Nucleus accumbens (tissue), 56 donors: ENCODE results near the gene ASAH2.
A peak's percentile ranks its signal among the peaks of the same experiment; 100 is the strongest.
"Not testable (repeated sequence)": the region's sequence is repeated elsewhere in the genome, so short reads cannot be mapped to it uniquely, and the experiment has no call there.

Experiments used
- DNase-seq, 56 donors: peaks; one replicate each; lab custom pipeline; 2025; lab: John Stamatoyannopoulos, UW

The ASAH2 gene

GRCh38 chr10:50260791-50261281, 9.5 kb upstream of the ASAH2 start:
- no peak for DNase-seq

GRCh38 chr10:50254479-50254878, 3.2 kb upstream of the ASAH2 start:
- no peak for DNase-seq

- no peak for DNase-seq
These were observed 1.0 kb downstream of the ASAH2 start for GRCh38 chr10:50250096-50250854.

- no peak for DNase-seq
These were observed 2.7 kb downstream of the ASAH2 start for GRCh38 chr10:50248598-50248997.

- DNase-seq: no peak
These were observed 3.3 kb downstream of the ASAH2 start for GRCh38 chr10:50248062-50248461.

- no peak for DNase-seq
These were observed 7.1 kb downstream of the ASAH2 start for GRCh38 chr10:50244201-50244600.

GRCh38 chr10:50242777-50243176, 8.5 kb downstream of the ASAH2 start:
- DNase-seq: no peak

GRCh38 chr10:50241478-50241877, 9.8 kb downstream of the ASAH2 start:
- DNase-seq: not testable (repeated sequence)

- DNase-seq: no peak
These were observed 16.8 kb downstream of the ASAH2 start for GRCh38 chr10:50234486-50234885.

- DNase-seq: no peak
These were observed 19.1 kb downstream of the ASAH2 start for GRCh38 chr10:50232261-50232639.

GRCh38 chr10:50231515-50232260, 19.6 kb downstream of the ASAH2 start:
- DNase-seq: no peak

GRCh38 chr10:50229460-50229859, 21.9 kb downstream of the ASAH2 start:
- no peak for DNase-seq

GRCh38 chr10:50228672-50229071, 22.6 kb downstream of the ASAH2 start:
- DNase-seq: no peak

GRCh38 chr10:50226610-50227009, 24.7 kb downstream of the ASAH2 start:
- DNase-seq: no peak

GRCh38 chr10:50224330-50224952, 26.9 kb downstream of the ASAH2 start:
- peak in 1 of 56 donors; percentile 12 for DNase-seq

GRCh38 chr10:50222199-50222598, 29.1 kb downstream of the ASAH2 start:
- DNase-seq: no peak

- DNase-seq: no peak
These were observed 29.8 kb downstream of the ASAH2 start for GRCh38 chr10:50221470-50221869.

GRCh38 chr10:50219646-50220045, 31.7 kb downstream of the ASAH2 start:
- no peak for DNase-seq

- DNase-seq: no peak
These were observed 32.1 kb downstream of the ASAH2 start for GRCh38 chr10:50219200-50219599.

- DNase-seq: no peak
These were observed 34.4 kb downstream of the ASAH2 start for GRCh38 chr10:50216894-50217293.

- no peak for DNase-seq
These were observed 34.9 kb downstream of the ASAH2 start for GRCh38 chr10:50216418-50216817.
